Bronchial epithelial cell (primary cell): ENCODE measurements around the gene PADI1. TPM values are rescaled to one million over a fixed set of nuclear protein-coding genes. Genes with fewer than 3 reads are reported as not detected.

Source experiments
- DNase-seq: peaks from one replicate; pipeline ENCODE4 v3.0.0-alpha.2; 2010; ENCODE audit warnings: low read depth
- FAIRE-seq: peaks from 2 replicates; lab custom pipeline; 2011; peaks lifted over from hg19 to GRCh38; lab: Jason Lieb, UNC
- H3K27me3 ChIP-seq: 2 replicates; pipeline ENCODE4 v1.5.1; 2011; ENCODE audit warnings: low read length; ENCODE audit not compliant: control insufficient read depth, insufficient read depth
- H3K36me3 ChIP-seq: 2 replicates; pipeline ENCODE4 v1.5.1; 2011; ENCODE audit warnings: low read length; ENCODE audit not compliant: control insufficient read depth, insufficient read depth
- H3K4me3 ChIP-seq: 2 replicates; pipeline ENCODE4 v1.5.1; 2011; ENCODE audit warnings: mild to moderate bottlenecking, low read depth, low read length, control low read depth
- total RNA-seq: library from RNA; depleted of rRNA; stranded (reverse); fragments of >200 nt; gene quantifications from 2 replicates; pipeline ENCODE4 v1.2.1, GENCODE V29; 2014
- TF ChIP-seq, protein P1 (sequence below): IDR thresholded peaks from 2 replicates; pipeline ENCODE4 v1.5.1; 2011; ENCODE audit warnings: mild to moderate bottlenecking, moderate library complexity, low read length, control low read depth, inconsistent platforms; ENCODE audit not compliant: insufficient read depth, severe bottlenecking

The PADI1 gene
- total RNA-seq, 1 donor from 2014 or later: 11.8 TPM

DNA sequence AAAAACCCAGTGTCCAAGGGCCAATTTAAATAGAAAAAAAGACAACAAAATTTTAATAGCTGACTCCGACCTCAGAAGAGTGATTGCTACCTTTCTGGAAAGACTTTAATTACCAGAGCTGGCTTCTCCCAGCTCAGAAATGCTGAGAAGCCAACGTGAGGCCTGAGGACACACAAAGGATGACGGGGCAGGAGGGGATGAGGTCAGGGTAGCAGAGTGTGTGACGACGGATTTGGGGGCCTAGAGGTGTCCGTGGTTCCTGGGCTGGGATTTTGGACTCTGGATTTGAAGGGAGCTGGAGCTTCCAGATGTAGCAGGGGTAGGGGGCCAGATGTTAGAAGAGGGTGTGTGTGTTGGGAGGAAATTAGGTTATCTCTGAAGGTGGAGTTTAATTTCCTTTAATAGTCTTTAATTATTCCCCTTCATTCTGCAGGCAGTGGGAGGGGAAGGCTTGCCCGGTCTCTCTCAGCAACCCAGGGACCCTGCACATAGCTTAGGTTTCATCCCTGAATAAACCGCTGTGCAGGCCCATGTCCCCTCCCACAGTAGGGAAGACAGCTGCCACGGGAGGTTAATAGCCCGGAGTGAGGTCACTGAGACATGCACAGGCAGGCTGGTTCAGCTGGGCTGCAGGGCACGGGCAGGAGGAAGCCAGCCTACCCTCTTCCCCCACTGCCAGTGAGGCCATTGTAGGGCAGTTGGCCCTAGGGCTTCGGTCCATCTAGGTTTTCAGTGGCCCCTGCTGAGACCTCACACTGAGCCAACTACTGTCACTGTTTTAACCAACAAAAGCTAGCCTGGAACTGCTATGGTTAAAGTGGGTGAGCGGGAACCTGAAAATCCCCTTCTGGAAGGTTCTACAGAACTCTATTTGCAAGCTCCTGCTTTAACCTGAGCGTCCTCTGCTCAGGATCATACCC, 40.2 kb downstream of the PADI1 start:
- peak; percentile 13 for FAIRE-seq
- TF ChIP-seq, protein P1, sequence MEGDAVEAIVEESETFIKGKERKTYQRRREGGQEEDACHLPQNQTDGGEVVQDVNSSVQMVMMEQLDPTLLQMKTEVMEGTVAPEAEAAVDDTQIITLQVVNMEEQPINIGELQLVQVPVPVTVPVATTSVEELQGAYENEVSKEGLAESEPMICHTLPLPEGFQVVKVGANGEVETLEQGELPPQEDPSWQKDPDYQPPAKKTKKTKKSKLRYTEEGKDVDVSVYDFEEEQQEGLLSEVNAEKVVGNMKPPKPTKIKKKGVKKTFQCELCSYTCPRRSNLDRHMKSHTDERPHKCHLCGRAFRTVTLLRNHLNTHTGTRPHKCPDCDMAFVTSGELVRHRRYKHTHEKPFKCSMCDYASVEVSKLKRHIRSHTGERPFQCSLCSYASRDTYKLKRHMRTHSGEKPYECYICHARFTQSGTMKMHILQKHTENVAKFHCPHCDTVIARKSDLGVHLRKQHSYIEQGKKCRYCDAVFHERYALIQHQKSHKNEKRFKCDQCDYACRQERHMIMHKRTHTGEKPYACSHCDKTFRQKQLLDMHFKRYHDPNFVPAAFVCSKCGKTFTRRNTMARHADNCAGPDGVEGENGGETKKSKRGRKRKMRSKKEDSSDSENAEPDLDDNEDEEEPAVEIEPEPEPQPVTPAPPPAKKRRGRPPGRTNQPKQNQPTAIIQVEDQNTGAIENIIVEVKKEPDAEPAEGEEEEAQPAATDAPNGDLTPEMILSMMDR: no peak
- no peaks in the 10 kb centered on the region for H3K36me3 ChIP-seq
- H3K27me3 ChIP-seq: no peaks in the 10 kb centered on the region
- no peak overlapping the region for H3K4me3 ChIP-seq
- DNase-seq: peak; percentile 62

DNA sequence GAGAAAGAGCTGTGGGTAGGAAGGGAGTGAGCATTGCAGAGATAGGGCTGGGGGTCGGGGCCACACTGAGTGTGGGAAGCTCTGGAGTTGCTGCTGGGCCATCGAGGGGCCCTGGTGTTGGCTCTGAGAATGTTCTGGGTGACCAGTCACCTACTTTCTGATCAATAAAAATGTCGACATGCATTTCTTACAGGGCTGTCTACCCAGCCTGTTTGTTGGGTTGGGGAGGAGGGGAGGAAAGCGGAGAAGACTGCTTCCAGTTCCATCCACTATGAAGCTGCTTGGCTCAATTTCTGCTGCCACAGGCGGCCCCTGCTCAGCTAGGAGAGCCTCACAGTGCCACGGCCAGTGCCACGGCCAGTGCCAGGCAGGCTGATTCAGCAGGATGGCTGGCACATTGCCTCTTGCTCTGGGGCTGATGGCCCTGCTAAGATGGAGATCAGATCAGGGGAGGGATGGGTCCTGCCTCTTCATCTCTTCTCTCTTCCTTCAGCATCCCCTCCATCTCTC, 40.9 kb downstream of the PADI1 start:
- Histone ChIP-seq H3K4me3 (no peak overlapping the region), H3K36me3 (no peaks in the 10 kb centered on the region), H3K27me3 (no peaks in the 10 kb centered on the region)
- no peak for FAIRE-seq
- TF ChIP-seq, protein P1: no peak
- DNase-seq: no peak

DNA sequence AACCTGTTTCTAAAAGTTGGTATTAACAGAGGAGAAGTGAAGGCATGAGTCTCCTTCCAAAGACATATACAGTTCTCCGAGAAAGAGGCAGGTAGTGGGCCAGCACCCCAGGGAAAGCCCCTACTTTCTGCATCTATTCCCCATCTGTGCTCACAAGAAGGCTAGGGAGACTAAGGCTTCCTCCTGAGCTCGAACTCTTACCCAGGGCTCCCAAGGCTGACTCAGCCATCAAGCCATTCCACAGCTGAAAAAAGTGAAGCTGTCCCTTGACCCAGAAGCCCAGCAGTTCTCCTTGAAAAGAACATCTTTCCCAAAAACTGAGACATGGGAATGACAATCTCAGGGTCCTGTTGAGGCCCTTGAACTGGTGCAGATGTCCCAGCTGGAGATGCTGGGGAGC, 42.0 kb downstream of the PADI1 start:
- TF ChIP-seq, protein P1: no peak
- Histone ChIP-seq H3K27me3 (no peaks in the 10 kb centered on the region), H3K36me3 (no peaks in the 10 kb centered on the region), H3K4me3 (no peak overlapping the region)
- FAIRE-seq (peak; percentile 7), DNase-seq (no peak)

DNA sequence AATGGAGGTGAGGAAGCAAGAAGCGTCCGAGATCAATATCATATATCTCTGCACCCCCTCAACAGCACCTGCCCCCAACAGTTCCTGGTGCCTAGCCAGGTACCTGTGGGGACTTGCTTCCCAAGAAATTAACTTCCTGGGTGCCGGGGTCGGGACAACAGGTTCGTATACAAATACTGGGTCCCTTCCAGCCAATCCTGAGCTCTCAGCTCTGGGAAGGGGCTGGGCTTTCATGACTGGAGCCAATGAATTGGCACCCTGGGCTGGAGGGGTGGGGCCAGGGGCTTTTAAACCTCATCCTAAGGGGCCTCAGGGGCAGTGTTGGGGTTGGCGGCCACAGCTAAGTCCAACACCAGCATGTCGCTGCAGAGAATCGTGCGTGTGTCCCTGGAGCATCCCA, 43.9 kb downstream of the PADI1 start, which contains the start of gene PADI3:
TSS of gene PADI3 (plus strand) at position 318 of the 400 bp plus-strand sequence. CDS start at position 358, 40 bp downstream.
- Histone ChIP-seq H3K36me3 (no peaks in the 10 kb centered on the region), H3K27me3 (no peaks in the 10 kb centered on the region), H3K4me3 (no peak within 1 kb of the TSS)
- TF ChIP-seq, protein P1: no peak
- no peak for DNase-seq
- no peak for FAIRE-seq

DNA sequence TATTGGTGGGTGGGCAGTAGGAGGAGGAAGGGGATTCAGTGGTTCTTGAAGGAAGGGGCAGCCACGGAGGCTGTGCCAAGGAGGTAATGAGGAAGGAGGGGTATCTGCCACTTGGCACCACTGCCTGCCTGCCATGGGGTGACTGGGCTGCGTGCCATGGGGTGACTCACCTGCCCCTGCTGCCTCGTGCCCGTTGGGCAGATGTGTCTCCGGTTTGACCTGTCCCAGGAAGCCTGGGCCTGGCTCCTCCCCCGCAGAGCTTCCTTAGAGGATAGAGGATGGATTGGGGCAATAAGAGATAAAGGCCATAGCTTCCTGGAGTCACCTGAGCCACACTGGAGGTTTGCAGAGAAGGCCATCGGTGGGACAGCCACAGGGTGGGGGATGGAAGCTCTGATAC, 45.7 kb downstream of the PADI1 start:
- DNase-seq: peak; percentile 85
- TF ChIP-seq, protein P1: no peak
- Histone ChIP-seq H3K27me3 (no peaks in the 10 kb centered on the region), H3K36me3 (no peaks in the 10 kb centered on the region), H3K4me3 (no peak overlapping the region)
- FAIRE-seq: peak; percentile 73
